Choroid plexus epithelial cell (primary cell): ENCODE measurements around the gene DAGLB.
"Not testable (repeated sequence)": the region's sequence is repeated elsewhere in the genome, so short reads cannot be mapped to it uniquely, and the experiment has no call there.

Experiments used
- DNase-seq: peaks from one replicate; pipeline ENCODE4 v3.0.0-alpha.2; 2010; ENCODE audit warnings: low read depth
- H3K4me3 ChIP-seq: 2 replicates; pipeline ENCODE4 v1.5.1; 2011; ENCODE audit warnings: low read depth, mild to moderate bottlenecking, control low read depth, low read length, moderate library complexity
- TF ChIP-seq, protein P1 (sequence below): conservative IDR thresholded peaks from 2 replicates; pipeline ENCODE4 v1.5.1; 2011; ENCODE audit warnings: low read depth, mild to moderate bottlenecking, control low read depth, inconsistent platforms, low read length, moderate library complexity

Gene DAGLB

DNA sequence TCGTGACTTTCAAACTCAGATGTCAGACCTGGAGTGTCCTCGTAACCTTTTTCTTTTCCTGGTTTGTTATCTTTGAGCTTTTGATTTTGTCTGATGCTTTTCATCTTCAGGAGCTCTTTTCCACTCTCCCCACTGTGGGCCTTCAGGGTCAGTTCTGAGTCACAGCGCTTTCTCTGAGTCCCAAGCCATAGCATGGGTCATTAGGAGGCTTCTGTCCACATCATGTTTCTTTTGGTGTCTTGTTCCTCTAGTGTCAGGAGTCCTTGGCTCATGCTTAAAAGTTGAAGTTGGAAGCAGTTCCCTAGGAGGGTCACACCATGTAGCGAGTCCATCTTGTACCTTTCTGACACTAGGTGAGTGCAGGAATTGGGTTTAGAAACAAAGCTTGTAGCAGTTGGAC lies 40.3 kb downstream of the DAGLB start:
- no peak overlapping the region for H3K4me3 ChIP-seq
- TF ChIP-seq, protein P1, sequence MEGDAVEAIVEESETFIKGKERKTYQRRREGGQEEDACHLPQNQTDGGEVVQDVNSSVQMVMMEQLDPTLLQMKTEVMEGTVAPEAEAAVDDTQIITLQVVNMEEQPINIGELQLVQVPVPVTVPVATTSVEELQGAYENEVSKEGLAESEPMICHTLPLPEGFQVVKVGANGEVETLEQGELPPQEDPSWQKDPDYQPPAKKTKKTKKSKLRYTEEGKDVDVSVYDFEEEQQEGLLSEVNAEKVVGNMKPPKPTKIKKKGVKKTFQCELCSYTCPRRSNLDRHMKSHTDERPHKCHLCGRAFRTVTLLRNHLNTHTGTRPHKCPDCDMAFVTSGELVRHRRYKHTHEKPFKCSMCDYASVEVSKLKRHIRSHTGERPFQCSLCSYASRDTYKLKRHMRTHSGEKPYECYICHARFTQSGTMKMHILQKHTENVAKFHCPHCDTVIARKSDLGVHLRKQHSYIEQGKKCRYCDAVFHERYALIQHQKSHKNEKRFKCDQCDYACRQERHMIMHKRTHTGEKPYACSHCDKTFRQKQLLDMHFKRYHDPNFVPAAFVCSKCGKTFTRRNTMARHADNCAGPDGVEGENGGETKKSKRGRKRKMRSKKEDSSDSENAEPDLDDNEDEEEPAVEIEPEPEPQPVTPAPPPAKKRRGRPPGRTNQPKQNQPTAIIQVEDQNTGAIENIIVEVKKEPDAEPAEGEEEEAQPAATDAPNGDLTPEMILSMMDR, result no peak
- DNase-seq, result no peak

DNA sequence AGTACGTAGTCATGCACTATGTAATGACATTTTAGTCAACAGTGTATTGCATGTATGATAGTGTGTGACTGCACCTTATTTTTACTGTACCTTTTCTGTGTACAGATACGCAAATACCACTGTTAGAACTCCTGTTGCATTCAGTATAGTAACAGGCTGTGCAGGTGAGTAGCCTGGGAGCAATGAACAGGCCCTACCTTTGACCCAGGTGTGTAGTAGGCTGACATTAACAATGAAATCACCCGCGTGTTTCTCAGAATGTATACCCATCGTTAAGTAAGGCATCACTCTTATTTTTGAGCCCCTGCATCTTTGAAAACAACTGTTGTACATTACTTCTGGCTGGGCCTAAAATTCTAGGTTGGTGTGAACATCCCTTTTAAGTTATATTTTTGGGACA lies 41.6 kb downstream of the DAGLB start:
- TF ChIP-seq, protein P1, result no peak
- no peak overlapping the region for H3K4me3 ChIP-seq
- no peak for DNase-seq

DNA sequence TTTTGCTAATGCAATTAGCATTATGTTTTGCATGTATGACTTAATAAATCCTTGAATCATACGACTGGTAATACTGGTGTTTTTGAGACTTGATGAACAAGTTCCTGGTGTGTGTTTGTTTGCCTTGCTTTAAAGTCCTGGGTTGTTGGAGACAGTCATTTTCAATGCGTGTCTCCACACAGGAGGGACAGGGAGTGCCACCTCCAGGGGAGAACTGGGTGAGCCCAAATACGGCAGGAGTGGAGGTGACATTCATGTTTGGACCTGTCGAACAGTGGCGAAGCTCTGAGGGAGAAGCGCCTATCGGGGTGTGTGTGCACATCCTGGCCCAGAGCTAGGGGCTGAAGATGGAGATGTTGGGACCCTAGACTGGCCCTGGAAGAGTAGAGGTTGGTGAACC lies 43.8 kb downstream of the DAGLB start:
- H3K4me3 ChIP-seq, result no peak overlapping the region
- TF ChIP-seq, protein P1, result no peak
- DNase-seq, result no peak

DNA sequence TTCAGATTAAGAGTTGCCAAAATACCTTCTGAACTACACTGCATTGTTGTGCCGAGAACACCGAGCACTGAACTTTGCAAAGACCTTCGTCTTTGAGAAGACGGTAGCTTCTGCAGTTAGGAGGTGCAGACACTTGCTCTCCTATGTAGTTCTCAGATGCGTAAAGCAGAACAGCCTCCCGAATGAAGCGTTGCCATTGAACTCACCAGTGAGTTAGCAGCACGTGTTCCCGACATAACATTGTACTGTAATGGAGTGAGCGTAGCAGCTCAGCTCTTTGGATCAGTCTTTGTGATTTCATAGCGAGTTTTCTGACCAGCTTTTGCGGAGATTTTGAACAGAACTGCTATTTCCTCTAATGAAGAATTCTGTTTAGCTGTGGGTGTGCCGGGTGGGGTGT lies 45.0 kb downstream of the DAGLB start:
- DNase-seq, result no peak
- no peak overlapping the region for H3K4me3 ChIP-seq
- TF ChIP-seq, protein P1, result no peak

DNA sequence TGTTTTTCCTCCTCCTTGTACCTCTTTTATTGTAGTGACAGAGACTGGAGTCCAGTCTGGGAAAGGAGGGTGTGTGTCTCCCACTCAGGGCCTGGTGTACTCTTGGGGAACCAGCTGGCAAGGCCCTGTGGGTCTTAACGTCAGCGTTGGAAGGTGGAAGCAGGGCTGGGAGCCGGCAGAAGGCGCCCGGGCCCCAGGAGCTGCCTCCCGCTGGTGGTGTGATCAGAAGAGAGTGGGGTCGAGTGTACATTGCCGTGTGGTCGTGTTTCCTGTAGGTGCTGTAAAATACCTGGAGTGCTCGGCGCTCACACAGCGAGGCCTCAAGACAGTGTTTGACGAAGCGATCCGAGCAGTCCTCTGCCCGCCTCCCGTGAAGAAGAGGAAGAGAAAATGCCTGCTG lies 45.7 kb downstream of the DAGLB start:
- no peak overlapping the region for H3K4me3 ChIP-seq
- TF ChIP-seq, protein P1, result no peak
- no peak for DNase-seq

DNA sequence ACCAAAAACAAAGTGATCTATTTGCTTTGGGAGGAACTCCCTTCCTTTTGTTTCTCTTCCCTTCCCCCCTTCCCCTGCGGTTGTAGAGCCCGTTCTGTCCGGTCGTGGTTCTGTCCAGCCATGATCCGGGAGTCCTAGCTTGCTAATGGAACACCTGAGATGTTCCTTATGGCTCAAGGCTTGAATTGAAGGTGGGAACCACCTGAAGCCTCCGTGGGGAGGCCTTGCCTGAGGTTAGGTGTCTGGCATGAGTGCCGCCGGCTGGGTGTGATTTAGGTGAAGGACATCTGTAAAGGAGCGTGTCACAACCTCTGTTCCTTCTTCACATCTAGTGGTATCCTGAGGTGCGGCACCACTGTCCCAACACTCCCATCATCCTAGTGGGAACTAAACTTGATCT lies 46.2 kb downstream of the DAGLB start:
- DNase-seq, result no peak
- TF ChIP-seq, protein P1, result no peak

DNA sequence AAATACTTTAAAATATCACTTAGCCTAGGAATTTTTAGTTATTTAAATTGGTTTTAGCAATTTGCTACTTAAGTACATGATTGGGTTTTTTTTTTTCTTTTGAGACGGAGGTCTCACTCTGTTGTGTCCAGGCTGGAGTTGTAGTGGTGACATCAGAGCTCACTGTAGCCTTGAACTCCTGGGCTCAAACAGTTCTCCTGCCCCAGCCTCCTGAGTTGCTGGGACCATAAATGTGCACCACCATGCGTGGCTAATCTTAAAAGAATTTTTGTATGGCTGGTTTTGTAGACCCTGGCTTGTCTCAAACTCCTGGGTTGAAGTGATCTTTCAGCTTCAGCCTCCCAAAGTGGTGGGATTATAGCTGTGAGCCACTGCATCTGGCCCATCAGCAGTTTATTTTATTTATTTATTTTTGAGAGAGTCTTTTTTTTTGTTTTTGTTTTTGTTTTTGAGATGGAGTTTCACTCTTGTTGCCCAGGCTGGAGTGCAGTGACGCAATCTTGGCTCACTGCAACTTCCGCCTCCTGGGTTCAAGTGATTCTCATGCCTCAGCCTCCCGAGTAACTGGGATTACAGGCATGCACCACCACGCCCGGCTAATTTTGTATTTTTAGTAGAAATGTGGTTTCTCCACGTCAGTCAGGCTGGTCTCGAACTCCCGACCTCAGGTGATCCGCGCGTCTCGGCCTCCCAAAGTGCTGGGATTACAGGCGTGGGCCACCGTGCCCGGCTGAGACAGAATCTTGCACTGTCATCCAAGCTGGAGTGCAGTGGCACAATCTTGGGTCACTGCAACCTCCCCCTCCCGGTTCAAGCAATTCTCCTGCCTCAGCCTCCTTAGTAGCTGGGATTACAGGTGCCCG lies 47.3 kb downstream of the DAGLB start:
- not testable (repeated sequence) for H3K4me3 ChIP-seq, DNase-seq

More for the DNA sequence above, 46.2 kb downstream of the DAGLB start:
- no peak overlapping the region for H3K4me3 ChIP-seq
